GM23338 (cell line): ENCODE results near the gene MRFAP1. TPM values are rescaled to one million over a fixed set of nuclear protein-coding genes. Genes with fewer than 3 reads are reported as not detected.
"Not testable (repeated sequence)": the region's sequence is repeated elsewhere in the genome, so short reads cannot be mapped to it uniquely, and the experiment has no call there.

Experiments
- ATAC-seq: fragments of 200-7000 bp; cut with Tn5 transposase; 3 replicates; pipeline ENCODE4 v1.9.1; 2020
- DNase-seq: peaks from one replicate; pipeline ENCODE4 v3.0.0-alpha.2; 2015; ENCODE audit warnings: low spot score
- H2AFZ ChIP-seq: fragments of 200-600 bp; sonication (generic); 2 replicates; pipeline ENCODE4 v1.8.0; 2016; ENCODE audit warnings: antibody characterized with exemption, mild to moderate bottlenecking, moderate library complexity
- H3F3A ChIP-seq: fragments of 200-600 bp; sonication (generic); replicated peaks from 2 replicates; pipeline ENCODE4 v1.8.0; 2017; ENCODE audit warnings: antibody characterized with exemption, mixed run types, low read depth
- H3K27ac ChIP-seq: fragments of 200-600 bp; sonication (generic); 2 replicates; pipeline ENCODE4 v1.6.1; 2016; ENCODE audit warnings: low read depth
- H3K27me3 ChIP-seq: fragments of 200-600 bp; sonication (generic); 2 replicates; pipeline ENCODE4 v1.8.0; 2016; ENCODE audit warnings: mild to moderate bottlenecking, mixed run types, moderate library complexity; ENCODE audit not compliant: insufficient read depth
- H3K36me3 ChIP-seq: fragments of 200-600 bp; sonication (generic); 2 replicates; pipeline ENCODE4 v1.8.0; 2016; ENCODE audit warnings: mild to moderate bottlenecking; ENCODE audit not compliant: insufficient read depth
- H3K4me1 ChIP-seq: fragments of 200-600 bp; sonication (generic); 2 replicates; pipeline ENCODE4 v1.8.0; 2016; ENCODE audit warnings: mild to moderate bottlenecking, moderate library complexity; ENCODE audit not compliant: insufficient read depth
- H3K4me2 ChIP-seq: fragments of 200-600 bp; sonication (generic); 2 replicates; pipeline ENCODE4 v1.7.1; 2017; ENCODE audit warnings: mixed run types
- H3K4me3 ChIP-seq: fragments of 200-600 bp; sonication (generic); 2 replicates; pipeline ENCODE4 v1.6.1; 2016; ENCODE audit warnings: mixed run types
- H3K79me2 ChIP-seq: fragments of 200-600 bp; sonication (generic); replicated peaks from 2 replicates; pipeline ENCODE4 v1.8.0; 2017; ENCODE audit warnings: mild to moderate bottlenecking; ENCODE audit not compliant: insufficient read depth
- H3K9me2 ChIP-seq: fragments of 200-600 bp; sonication (generic); 2 replicates; pipeline ENCODE4 v1.8.0; 2017; ENCODE audit not compliant: insufficient read depth
- H4K20me1 ChIP-seq: fragments of 200-600 bp; sonication (generic); replicated peaks from 2 replicates; pipeline ENCODE4 v1.8.0; 2017; ENCODE audit warnings: mild to moderate bottlenecking; ENCODE audit not compliant: insufficient read depth
- H3K27ac Mint-ChIP-seq: 2 replicates; pipeline ENCODE4 v1.8.0; 2020; ENCODE audit warnings: inconsistent platforms, mild to moderate bottlenecking, moderate library complexity, mixed read lengths
- H3K27me3 Mint-ChIP-seq: 3 replicates; pipeline ENCODE4 v1.8.0; 2022; ENCODE audit warnings: low read depth, mild to moderate bottlenecking, moderate library complexity, mixed read lengths, inconsistent platforms; ENCODE audit not compliant: insufficient read depth, poor library complexity
- H3K36me3 Mint-ChIP-seq: 3 replicates; pipeline ENCODE4 v1.8.0; 2021; ENCODE audit warnings: low read depth, mild to moderate bottlenecking, inconsistent platforms, moderate library complexity, mixed read lengths
- H3K4me1 Mint-ChIP-seq: 3 replicates; pipeline ENCODE4 v1.8.0; 2020; ENCODE audit warnings: mild to moderate bottlenecking, inconsistent platforms, mixed read lengths
- H3K4me3 Mint-ChIP-seq: 3 replicates; pipeline ENCODE4 v1.8.0; 2021; ENCODE audit warnings: moderate library complexity, mild to moderate bottlenecking, inconsistent platforms, mixed read lengths
- H3K9me3 Mint-ChIP-seq: 3 replicates; pipeline ENCODE4 v1.8.0; 2020; ENCODE audit warnings: moderate library complexity, mild to moderate bottlenecking, inconsistent platforms, mixed read lengths
- ETS1 ChIP-seq: IDR thresholded peaks from 2 replicates; pipeline ENCODE4 v1.6.1; 2016; ENCODE audit warnings: antibody characterized with exemption
- NANOG ChIP-seq: IDR thresholded peaks from 2 replicates; pipeline ENCODE4 v1.6.1; 2016; ENCODE audit warnings: antibody characterized with exemption, borderline replicate concordance
- POLR2AphosphoS5 ChIP-seq: IDR thresholded peaks from 2 replicates; pipeline ENCODE4 v1.6.1; 2016; ENCODE audit warnings: antibody characterized with exemption, low read depth
- ZNF462 ChIP-seq: fragments of 250-450 bp; sonication (Bioruptor Pico); IDR thresholded peaks from 2 replicates; pipeline ENCODE4 v1.5.0; 2020; ENCODE audit warnings: mild to moderate bottlenecking, moderate library complexity
- polyA plus RNA-seq: library from polyadenylated mRNA; unstranded; fragments of >200 nt; fragmentation: Nextera tagmentation; extraction: Ambion mirVana; gene quantifications from 2 replicates; pipeline ENCODE4 v1.2.1, GENCODE V29; 2016
- total RNA-seq: library from RNA; depleted of rRNA; stranded (reverse); fragments of >200 nt; shearing (Covaris generic); gene quantifications from 2 replicates; pipeline ENCODE4 v1.2.3, GENCODE V29; 2014

MRFAP1 gene
- total and polyA plus RNA-seq, 2 experiments from 2014 or later: 154 to 288 TPM

DNA sequence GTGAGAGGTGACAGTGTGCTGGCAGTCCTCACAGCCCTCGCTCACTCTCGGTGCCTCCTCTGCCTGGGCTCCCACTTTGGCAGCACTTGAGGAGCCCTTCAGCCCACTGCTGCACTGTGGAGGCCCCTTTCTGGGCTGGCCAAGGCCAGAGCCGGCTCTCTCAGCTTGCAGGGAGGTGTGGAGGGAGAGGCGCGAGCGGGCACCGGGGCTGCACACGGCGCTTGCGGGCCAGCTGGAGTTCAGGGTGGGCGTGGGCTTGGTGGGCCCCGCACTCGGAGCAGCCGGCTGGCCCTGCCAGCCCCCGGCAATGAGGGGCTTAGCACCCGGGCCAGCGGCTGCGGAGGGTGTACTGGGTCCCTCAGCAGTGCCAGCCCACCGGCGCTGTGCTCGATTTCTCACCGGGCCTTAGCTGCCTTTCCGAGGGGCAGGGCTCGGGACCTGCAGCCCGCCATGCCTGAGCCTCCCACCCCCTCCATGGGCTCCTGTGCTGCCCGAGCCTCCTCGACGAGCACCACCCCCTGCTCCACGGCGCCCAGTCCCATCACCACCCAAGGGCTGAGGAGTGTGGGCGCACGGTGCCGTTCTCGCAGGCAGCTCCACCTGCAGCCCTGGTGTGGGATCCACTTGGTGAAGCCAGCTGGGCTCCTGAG is 32.2 kb downstream of the MRFAP1 start:
- H3K36me3 Mint-ChIP-seq: peaks cover 38% of the 10 kb centered on the region
- H3K27ac ChIP-seq, H3K27ac Mint-ChIP-seq, H3K4me3 ChIP-seq, DNase-seq, H3K4me2 ChIP-seq, H3K9me3 Mint-ChIP-seq, ATAC-seq, H3F3A ChIP-seq, H3K9me2 ChIP-seq, H3K36me3 ChIP-seq, H2AFZ ChIP-seq, H3K27me3 ChIP-seq: not testable (repeated sequence)
- H3K4me3 Mint-ChIP-seq: 0 out of 3 replicates have a peak overlapping the region, but pooled peaks have one; percentile 89
- H3K4me1 Mint-ChIP-seq: peaks cover 36% of the 10 kb centered on the region
- peaks cover 23% of the 10 kb centered on the region for H3K4me1 ChIP-seq
- H3K27me3 Mint-ChIP-seq: peaks cover 19% of the 10 kb centered on the region
- H4K20me1 ChIP-seq: peaks cover 25% of the 10 kb centered on the region
- peaks cover 29% of the 10 kb centered on the region for H3K79me2 ChIP-seq

DNA sequence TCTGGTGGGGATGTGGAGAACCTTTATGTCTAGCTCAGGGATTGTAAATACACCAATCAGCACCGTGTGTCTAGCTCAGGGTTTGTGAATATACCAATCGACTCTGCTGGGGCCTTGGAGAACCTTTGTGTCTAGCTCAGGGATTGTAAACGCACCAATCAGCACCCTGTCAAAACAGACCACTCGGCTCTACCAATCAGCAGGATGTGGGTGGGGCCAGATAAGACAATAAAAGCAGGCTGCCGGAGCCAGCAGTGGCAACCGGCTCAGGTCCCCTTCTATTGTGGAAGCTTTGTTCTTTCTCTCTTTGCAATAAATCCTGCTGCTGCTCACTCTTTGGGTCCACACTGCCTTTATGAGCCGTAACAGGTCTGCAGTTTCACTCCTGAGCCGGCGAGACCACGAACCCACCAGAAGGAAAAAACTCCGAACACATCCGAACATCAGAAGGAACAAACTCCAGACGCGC is 32.7 kb downstream of the MRFAP1 start:
- not testable (repeated sequence) for H3K27me3 ChIP-seq, DNase-seq, H3F3A ChIP-seq, H3K9me3 Mint-ChIP-seq, H3K36me3 ChIP-seq, H3K9me2 ChIP-seq
- Mint-ChIP-seq H3K36me3 (peaks cover 41% of the 10 kb centered on the region), H3K4me1 (peaks cover 37% of the 10 kb centered on the region), H3K4me3 (peak overlapping the region; percentile 89), H3K27ac (peak overlapping the region; percentile 96), H3K27me3 (peaks cover 19% of the 10 kb centered on the region)
- peak overlapping the region; percentile 83 for H3K4me3 ChIP-seq
- peaks cover 27% of the 10 kb centered on the region for H4K20me1 ChIP-seq
- H3K4me1 ChIP-seq: peaks cover 23% of the 10 kb centered on the region
- peak overlapping the region; percentile 44; the same call in 1 of the 2 replicates for H2AFZ ChIP-seq
- peaks cover 30% of the 10 kb centered on the region for H3K79me2 ChIP-seq
- H3K27ac ChIP-seq: peak overlapping the region; percentile 34; the same call in 1 of the 2 replicates
- peak overlapping the region; percentile 82 for H3K4me2 ChIP-seq
- peak; percentile 22 for ATAC-seq

DNA sequence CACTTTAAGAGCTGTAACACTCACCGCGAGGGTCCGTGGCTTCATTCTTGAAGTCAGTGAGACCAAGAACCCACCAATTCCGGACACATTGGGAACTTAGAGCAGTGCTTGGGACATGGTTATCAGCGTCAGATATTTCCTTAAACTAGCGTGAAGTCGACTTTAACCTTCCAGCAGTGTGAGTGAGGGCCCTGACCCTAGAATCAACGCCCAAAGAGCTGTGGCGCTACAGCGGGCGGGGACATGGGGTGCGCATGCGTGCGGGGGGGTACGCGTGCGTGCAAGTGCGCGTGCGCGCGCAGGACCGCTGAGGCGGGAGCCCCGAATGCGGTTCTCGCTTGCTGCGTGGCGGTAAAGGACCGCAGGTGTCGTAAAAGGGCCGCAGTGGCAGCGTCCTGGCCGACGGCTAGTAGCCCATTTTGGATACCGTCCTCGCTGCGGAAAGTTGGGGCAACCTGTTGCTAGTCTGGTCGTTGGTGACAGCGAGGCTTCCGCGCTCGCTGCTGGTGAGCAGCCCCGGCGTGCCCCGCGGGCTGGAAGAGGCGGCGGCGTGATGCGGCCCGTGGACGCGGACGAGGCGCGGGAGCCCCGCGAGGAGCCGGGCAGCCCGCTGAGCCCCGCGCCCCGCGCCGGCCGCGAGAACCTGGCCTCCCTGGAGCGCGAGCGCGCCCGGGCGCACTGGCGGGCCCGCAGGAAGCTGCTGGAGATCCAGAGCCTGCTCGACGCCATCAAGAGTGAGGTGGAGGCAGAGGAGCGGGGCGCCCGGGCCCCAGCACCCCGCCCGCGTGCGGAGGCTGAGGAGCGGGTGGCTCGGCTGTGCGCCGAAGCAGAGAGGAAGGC is 33.4 kb downstream of the MRFAP1 start:
- DNase-seq (peak; percentile 97), ATAC-seq (peak; percentile 85)
- Histone ChIP-seq H2AFZ (peak overlapping the region; percentile 52), H3K4me3 (peak overlapping the region; percentile 83), H3K36me3 (peaks cover 5% of the 10 kb centered on the region; the same call in 1 of the 2 replicates), H3K27ac (peak overlapping the region; percentile 34; the same call in 1 of the 2 replicates), H4K20me1 (peaks cover 27% of the 10 kb centered on the region), H3K79me2 (peaks cover 30% of the 10 kb centered on the region), H3K4me2 (peak overlapping the region; percentile 87), H3K27me3 (no peaks in the 10 kb centered on the region), H3K9me2 (no peaks in the 10 kb centered on the region), H3K4me1 (peaks cover 23% of the 10 kb centered on the region), H3F3A (no peaks in the 10 kb centered on the region)
- H3K9me3 Mint-ChIP-seq: peaks cover 5% of the 10 kb centered on the region; the same call in 2 of the 3 replicates
- TF ChIP-seq ETS1: peak; percentile 68; the same call in 1 of the 2 replicates
- TF ChIP-seq ZNF462: no peak
- no peak for TF ChIP-seq NANOG
- TF ChIP-seq POLR2AphosphoS5: peak; percentile 90
- peak overlapping the region; percentile 96 for H3K27ac Mint-ChIP-seq
- H3K4me1 Mint-ChIP-seq: peaks cover 37% of the 10 kb centered on the region
- peak overlapping the region; percentile 89 for H3K4me3 Mint-ChIP-seq
- peaks cover 22% of the 10 kb centered on the region for H3K27me3 Mint-ChIP-seq
- peaks cover 46% of the 10 kb centered on the region for H3K36me3 Mint-ChIP-seq
